ENCODE data around the gene UIMC1. TPM values are rescaled to one million over a fixed set of nuclear protein-coding genes. Genes with fewer than 3 reads are reported as not detected.

UIMC1 gene
- total RNA-seq, 1 experiment from 2014 or later, result 38.4 TPM

- H2AFZ ChIP-seq (ENCODE audit: low read depth, low read length, poor library complexity, severe bottlenecking), result no peak overlapping the region
- DNase-seq (ENCODE audit: low read depth, low spot score), result no peak
- H3K9me3 ChIP-seq (ENCODE audit: control insufficient read depth in 1 of 2, insufficient read depth in 1 of 2, low read depth in 1 of 2, low read length in 2 of 2), result no peaks in the 10 kb centered on the region
- H3K4me2 ChIP-seq (ENCODE audit: low read length), result no peak overlapping the region
- CTCF ChIA-PET, result no interaction called here
- no peak overlapping the region for H3K27ac ChIP-seq (ENCODE audit: low read depth, low read length)
- intact Hi-C loops (cut with micrococcal nuclease), result no loop called here
- H3K9ac ChIP-seq (ENCODE audit: low read length), result no peak overlapping the region
- no peaks in the 10 kb centered on the region for H3K4me1 ChIP-seq (ENCODE audit: control insufficient read depth in 1 of 2, insufficient read depth in 2 of 2, low read length in 2 of 2)
- TF ChIP-seq JUND (IDR thresholded peaks at IDR 0.05) (no peak), SP1 (IDR thresholded peaks at IDR 0.05; ENCODE audit: low read depth) (no peak), FOSL1 (IDR thresholded peaks at IDR 0.05; ENCODE audit: low read depth) (no peak), SRF (IDR thresholded peaks at IDR 0.05; ENCODE audit: low read depth) (no peak), EZH2 (IDR thresholded peaks at IDR 0.05) (no peak), ELF1 (IDR thresholded peaks at IDR 0.05; ENCODE audit: borderline replicate concordance, low read depth) (no peak), ZBTB33 (IDR thresholded peaks at IDR 0.05; ENCODE audit: extremely low read depth, insufficient replicate concordance, low read length) (no peak), EGR1 (IDR thresholded peaks at IDR 0.05; ENCODE audit: low read depth) (no peak), TCF7L2 (IDR thresholded peaks at IDR 0.05; ENCODE audit: borderline replicate concordance, extremely low read depth, insufficient read depth, insufficient read length) (no peak), CBX3 (IDR thresholded peaks at IDR 0.05; ENCODE audit: low read depth) (no peak), POLR2AphosphoS5 (IDR thresholded peaks at IDR 0.05; ENCODE audit: low read depth, low read length) (no peak), SIN3A (IDR thresholded peaks at IDR 0.05; ENCODE audit: low read depth) (no peak), EZH2phosphoT487 (IDR thresholded peaks at IDR 0.05; ENCODE audit: borderline replicate concordance) (no peak)
- H3K79me2 ChIP-seq (ENCODE audit: insufficient read depth, low read length), result no peaks in the 10 kb centered on the region
- H3K27me3 ChIP-seq (ENCODE audit: insufficient read depth, low read length), result no peaks in the 10 kb centered on the region
- no peaks in the 10 kb centered on the region for H4K20me1 ChIP-seq (ENCODE audit: insufficient read depth)
- no TSS peak for BruUV-seq (replicated peaks)
- H3K9me2 ChIP-seq (ENCODE audit: insufficient read depth), result no peaks in the 10 kb centered on the region
- RAD21 ChIA-PET (ENCODE audit: low non-redundant PET in 1 of 2, low total read pairs in 2 of 2, uncharacterized antibody in 2 of 2, unreplicated experiment in 2 of 2), result no interaction called here
- POLR2A ChIA-PET, result no interaction called here
- no peak for ATAC-seq
- peaks cover 19 to 26% of the 10 kb centered on the region in 2 experiments for H3K36me3 ChIP-seq (ENCODE audit: control insufficient read depth in 1 of 2, insufficient read depth in 2 of 2, low read length in 2 of 2)
- no peak overlapping the region for H3K4me3 ChIP-seq (replicated peaks in 1 of 2; ENCODE audit: low read depth in 1 of 2, low read length in 2 of 2)
Measured at GRCh38 chr5:177045631-177046030, 39.1 kb upstream of the UIMC1 start.

All from HCT116 (cell line).